Measurements from ENCODE around the gene LIN37. TPM values are rescaled to one million over a fixed set of nuclear protein-coding genes. Genes with fewer than 3 reads are reported as not detected.

The LIN37 gene
- total RNA-seq, 4 donors from 2014 or later = 7.5 to 12.2 (median 10.0) TPM

DNA sequence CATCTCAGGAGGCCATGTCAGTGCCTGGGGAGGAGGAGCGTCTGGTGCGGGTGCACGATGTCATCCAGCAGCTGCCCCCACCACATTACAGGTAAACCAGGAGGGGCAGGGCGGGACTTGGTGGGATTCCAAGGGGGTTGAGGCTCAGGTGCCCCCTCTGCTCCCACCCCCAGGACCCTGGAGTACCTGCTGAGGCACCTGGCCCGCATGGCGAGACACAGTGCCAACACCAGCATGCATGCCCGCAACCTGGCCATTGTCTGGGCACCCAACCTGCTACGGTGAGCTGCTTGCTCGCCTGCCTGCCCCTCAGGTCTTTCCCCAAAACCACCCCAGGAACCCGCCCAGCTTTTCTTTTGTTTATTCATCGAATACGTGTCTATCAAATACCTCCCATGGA lies 34.2 kb downstream of the LIN37 start:
- TF ChIP-seq, protein P1, sequence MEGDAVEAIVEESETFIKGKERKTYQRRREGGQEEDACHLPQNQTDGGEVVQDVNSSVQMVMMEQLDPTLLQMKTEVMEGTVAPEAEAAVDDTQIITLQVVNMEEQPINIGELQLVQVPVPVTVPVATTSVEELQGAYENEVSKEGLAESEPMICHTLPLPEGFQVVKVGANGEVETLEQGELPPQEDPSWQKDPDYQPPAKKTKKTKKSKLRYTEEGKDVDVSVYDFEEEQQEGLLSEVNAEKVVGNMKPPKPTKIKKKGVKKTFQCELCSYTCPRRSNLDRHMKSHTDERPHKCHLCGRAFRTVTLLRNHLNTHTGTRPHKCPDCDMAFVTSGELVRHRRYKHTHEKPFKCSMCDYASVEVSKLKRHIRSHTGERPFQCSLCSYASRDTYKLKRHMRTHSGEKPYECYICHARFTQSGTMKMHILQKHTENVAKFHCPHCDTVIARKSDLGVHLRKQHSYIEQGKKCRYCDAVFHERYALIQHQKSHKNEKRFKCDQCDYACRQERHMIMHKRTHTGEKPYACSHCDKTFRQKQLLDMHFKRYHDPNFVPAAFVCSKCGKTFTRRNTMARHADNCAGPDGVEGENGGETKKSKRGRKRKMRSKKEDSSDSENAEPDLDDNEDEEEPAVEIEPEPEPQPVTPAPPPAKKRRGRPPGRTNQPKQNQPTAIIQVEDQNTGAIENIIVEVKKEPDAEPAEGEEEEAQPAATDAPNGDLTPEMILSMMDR (IDR thresholded peaks at IDR 0.05; ENCODE audit: low read depth) = no peak

DNA sequence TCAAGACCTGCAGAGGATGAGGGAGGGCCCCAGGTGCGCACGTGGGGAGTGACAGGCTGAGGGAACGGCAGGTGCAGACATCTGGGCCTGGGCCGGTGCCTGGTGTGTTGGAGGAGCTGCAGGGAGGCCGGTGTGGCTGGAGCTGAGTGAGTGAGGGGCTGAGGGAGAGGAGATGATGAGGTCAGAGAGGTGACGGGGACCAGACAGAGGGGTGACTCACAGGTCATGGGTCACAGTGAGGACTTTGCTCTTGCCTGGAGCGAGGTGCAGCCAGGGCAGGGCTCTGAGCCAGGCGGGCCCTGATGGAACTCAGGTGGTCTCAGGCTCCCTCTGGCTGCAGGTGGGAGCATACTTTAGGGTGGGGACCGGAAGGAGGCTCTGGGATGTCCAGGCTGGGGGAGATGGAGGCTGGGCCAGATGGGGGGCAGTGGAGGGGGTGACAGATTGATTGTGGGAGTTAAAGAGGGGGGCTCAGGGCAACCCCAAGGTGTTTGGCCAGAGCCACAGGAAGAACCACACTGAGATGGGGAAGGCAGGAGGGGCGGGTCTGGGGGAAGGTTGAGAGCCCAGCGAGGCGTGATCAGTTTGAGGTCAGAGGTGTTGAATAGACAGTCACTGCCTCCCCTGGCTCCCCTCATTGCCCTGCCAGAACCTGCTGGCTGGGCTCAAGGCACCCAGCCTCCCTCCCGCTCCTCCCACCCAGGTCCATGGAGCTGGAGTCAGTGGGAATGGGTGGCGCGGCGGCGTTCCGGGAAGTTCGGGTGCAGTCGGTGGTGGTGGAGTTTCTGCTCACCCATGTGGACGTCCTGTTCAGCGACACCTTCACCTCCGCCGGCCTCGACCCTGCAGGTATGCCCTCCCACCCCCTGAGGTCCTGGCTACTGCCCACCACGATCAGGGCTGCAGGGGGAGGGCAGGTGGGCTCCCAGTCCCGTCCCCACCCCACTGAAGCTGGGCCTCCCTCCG lies 35.4 kb downstream of the LIN37 start:
- TF ChIP-seq, protein P1 (IDR thresholded peaks at IDR 0.05; ENCODE audit: low read depth) = no peak

DNA sequence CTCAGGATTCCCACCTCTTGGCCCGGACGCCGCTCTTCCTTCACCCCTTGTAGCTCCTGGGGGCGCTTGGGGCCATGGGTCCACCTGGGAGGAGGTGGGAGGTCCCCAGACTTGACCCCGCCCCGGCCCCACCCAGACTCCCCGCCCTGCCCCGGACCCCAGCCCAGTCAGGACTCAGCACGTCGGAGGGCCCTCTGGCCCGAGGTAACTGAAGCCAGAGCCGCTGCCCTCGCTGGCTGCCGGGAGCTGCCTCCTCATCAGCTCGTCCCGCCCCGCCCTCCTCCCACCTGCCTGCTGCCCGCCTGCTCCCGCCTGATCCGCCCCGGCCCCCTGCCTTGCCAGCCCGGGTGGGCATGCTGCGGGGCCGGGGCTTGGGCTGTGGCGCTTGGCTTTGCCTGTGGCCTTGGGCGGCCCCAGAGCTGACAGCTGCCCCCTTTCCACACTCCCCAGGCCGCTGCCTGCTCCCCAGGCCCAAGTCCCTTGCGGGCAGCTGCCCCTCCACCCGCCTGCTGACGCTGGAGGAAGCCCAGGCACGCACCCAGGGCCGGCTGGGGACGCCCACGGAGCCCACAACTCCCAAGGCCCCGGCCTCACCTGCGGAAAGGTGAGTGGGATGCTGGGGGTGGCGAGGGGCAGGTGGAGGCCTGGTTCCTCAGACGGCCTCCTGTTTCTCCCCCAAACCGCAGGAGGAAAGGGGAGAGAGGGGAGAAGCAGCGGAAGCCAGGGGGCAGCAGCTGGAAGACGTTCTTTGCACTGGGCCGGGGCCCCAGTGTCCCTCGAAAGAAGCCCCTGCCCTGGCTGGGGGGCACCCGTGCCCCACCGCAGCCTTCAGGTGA lies 36.3 kb downstream of the LIN37 start:
- TF ChIP-seq, protein P1 (IDR thresholded peaks at IDR 0.05; ENCODE audit: low read depth) = no peak

DNA sequence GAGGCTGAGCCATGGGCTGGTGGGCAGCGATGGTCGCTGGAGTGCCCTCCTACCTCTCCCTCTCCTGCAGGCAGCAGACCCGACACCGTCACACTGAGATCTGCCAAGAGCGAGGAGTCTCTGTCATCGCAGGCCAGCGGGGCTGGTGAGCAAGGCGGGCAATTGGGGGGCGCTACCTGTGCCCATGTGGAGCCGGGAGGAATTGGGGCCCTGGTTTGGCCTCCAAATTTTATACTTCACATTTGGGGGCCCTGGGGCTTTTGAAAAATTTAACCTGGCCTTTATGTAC lies 36.9 kb downstream of the LIN37 start:
- TF ChIP-seq, protein P1 (IDR thresholded peaks at IDR 0.05; ENCODE audit: low read depth) = no peak

DNA sequence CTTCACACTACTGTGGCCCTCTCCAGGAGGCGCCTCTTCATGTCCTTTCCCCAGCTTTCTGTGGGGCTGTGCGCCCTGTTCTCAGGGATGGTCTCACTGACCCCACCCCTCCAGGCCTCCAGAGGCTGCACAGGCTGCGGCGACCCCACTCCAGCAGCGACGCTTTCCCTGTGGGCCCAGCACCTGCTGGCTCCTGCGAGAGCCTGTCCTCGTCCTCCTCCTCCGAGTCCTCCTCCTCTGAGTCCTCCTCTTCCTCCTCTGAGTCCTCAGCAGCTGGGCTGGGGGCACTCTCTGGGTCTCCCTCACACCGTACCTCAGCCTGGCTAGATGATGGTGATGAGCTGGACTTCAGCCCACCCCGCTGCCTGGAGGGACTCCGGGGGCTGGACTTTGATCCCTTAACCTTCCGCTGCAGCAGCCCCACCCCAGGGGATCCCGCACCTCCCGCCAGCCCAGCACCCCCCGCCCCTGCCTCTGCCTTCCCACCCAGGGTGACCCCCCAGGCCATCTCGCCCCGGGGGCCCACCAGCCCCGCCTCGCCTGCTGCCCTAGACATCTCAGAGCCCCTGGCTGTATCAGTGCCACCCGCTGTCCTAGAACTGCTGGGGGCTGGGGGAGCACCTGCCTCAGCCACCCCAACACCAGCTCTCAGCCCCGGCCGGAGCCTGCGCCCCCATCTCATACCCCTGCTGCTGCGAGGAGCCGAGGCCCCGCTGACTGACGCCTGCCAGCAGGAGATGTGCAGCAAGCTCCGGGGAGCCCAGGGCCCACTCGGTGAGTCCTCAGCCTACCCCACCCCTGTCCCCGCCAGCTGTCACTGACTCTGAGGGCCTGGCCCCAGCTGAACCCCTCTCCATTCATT lies 38.2 kb downstream of the LIN37 start:
- TF ChIP-seq, protein P1 (IDR thresholded peaks at IDR 0.05; ENCODE audit: low read depth) = no peak

DNA sequence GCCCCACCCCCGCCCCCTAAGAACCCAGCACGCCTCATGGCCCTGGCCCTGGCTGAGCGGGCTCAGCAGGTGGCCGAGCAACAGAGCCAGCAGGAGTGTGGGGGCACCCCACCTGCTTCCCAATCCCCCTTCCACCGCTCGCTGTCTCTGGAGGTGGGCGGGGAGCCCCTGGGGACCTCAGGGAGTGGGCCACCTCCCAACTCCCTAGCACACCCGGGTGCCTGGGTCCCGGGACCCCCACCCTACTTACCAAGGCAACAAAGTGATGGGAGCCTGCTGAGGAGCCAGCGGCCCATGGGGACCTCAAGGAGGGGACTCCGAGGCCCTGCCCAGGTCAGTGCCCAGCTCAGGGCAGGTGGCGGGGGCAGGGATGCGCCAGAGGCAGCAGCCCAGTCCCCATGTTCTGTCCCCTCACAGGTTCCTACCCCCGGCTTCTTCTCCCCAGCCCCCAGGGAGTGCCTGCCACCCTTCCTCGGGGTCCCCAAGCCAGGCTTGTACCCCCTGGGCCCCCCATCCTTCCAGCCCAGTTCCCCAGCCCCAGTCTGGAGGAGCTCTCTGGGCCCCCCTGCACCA lies 38.9 kb downstream of the LIN37 start:
- TF ChIP-seq, protein P1 (IDR thresholded peaks at IDR 0.05; ENCODE audit: low read depth) = no peak
